ENCODE measurements around the gene GMEB1.
"Not testable (repeated sequence)": the region's sequence is repeated elsewhere in the genome, so short reads cannot be mapped to it uniquely, and the experiment has no call there.

GMEB1 gene

DNA sequence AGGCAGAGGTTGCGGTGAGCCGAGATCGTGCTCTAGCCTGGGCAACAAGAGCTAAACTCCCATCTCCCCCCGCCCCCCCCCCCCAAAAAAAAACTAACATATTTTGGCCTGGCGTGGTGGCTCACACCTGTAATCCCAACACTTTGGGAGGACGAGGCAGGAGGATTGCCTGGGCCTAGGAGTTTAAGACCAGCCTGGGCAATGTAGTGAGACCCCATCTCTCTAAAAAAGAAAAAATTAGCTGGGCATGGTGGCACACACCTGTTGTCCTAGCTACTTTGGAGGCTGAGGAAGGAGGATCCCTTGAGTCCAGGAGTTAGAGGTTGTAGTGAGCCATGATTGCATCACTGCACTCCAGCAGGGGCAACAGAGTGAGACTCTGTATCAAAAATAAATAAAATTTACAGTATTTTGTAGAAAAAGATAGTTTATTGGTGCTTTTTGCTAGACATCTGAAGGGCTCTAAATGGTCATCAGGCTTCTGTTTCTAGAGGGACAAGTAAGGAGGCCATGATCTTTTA lies 77.1 kb downstream of the GMEB1 start:
- DNase-seq (ENCODE audit: low spot score) = no peak
- no peak for TF ChIP-seq CTCF (IDR thresholded peaks at IDR 0.05; ENCODE audit: extremely low read depth, missing control alignments)

DNA sequence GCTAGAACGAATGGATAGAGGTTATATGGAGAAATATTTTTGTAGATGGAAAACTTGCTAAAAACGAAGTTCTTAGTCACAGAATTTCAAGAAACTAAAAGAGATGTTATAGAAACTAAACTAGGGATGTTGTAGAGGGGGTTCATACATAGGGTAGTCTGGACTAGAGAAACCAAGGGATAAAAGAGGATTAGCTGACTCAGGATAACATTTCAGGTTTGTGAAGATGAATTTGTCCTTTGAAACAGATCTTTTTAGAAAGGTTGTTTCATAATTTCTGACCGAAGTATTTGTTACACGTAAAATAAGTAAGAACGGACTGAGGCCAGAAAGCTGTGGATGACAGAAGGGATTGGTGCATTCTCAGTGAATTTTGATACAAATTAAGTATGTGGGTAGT lies 81.7 kb downstream of the GMEB1 start:
- TF ChIP-seq CTCF (IDR thresholded peaks at IDR 0.05; ENCODE audit: extremely low read depth, missing control alignments) = no peak
- DNase-seq (ENCODE audit: low spot score) = no peak

DNA sequence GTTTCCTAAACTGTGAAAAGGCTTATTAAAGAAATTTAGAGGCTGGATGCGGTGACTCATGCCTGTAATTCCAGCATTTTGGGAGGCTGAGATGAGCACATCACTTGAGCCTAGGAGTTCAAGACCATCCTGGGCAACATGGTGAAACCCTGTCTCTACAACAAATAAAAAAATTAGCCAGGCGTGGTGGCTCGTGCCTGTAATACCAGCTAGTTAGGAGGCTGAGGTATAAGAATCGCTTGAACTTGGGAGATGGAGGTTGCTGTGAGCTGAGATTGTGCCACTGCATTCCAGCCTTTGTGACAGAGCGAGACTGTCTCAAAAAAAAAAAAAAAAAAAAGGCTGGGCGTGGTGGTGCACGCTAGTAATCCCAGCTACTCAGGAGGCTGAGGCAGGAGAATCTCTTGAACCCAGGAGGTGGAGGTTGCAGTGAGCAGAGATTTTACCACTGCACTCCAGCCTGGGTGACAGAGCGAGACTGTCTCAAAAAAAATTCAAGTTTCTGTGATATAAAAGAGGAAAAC lies 82.2 kb downstream of the GMEB1 start:
- DNase-seq (ENCODE audit: low spot score) = not testable (repeated sequence)

DNA sequence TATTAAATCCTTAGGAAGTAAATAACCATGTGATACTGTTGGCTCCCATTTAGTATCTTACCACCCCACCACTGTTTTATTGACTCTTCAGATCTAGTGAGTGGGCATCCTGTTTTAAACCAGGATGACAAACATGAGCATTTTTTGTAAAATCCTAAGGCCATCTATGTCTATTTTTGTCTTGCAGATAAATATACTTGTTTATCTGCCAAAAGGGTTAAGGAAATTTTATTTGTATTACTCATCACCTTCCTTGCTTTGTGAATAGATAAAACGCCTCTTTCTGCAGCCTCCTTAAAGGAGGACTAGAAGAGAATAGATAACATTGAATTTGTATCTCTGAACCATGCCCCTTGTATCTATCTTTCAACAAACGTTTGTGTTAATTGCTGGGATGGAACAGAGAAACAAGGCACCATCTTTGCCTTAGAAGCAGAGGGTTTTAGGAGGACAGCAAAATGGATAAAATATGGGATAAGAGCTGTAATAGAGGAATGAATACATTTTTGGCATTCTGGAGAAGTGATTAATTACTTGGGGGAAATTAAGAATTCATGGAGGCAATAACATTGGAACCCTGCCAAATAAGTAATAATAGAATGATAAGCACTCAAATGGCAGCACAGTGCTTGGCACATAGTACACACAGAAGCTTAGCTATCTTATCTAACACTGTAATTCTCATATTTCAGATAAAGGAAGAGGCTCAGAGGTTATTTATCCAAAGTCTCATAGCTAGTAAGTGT lies 82.9 kb downstream of the GMEB1 start:
- no peak for DNase-seq (ENCODE audit: low spot score)
- no peak for TF ChIP-seq CTCF (IDR thresholded peaks at IDR 0.05; ENCODE audit: extremely low read depth, missing control alignments)

- no peak for DNase-seq (ENCODE audit: low spot score)
- no peak for TF ChIP-seq CTCF (IDR thresholded peaks at IDR 0.05; ENCODE audit: extremely low read depth, missing control alignments)
These were observed 87.1 kb downstream of the GMEB1 start for GRCh38 chr1:28755701-28756100.

- TF ChIP-seq CTCF (IDR thresholded peaks at IDR 0.05; ENCODE audit: extremely low read depth, missing control alignments) = no peak
- DNase-seq (ENCODE audit: low spot score) = no peak
These were observed 88.3 kb downstream of the GMEB1 start for GRCh38 chr1:28756846-28757245.

- DNase-seq (ENCODE audit: low spot score) = no peak
- no peak for TF ChIP-seq CTCF (IDR thresholded peaks at IDR 0.05; ENCODE audit: extremely low read depth, missing control alignments)
These were observed 89.8 kb downstream of the GMEB1 start for GRCh38 chr1:28758420-28758819.

- no peak for DNase-seq (ENCODE audit: low spot score)
These were observed 90.7 kb downstream of the GMEB1 start for GRCh38 chr1:28759257-28759656.

More at GRCh38 chr1:28759257-28759656, 90.7 kb downstream of the GMEB1 start:
- no peak for TF ChIP-seq CTCF (IDR thresholded peaks at IDR 0.05; ENCODE audit: extremely low read depth, missing control alignments)

Measured in GM20000 (cell line).